GM12891 (cell line): ENCODE measurements around the gene UBR1.

Source experiments
- DNase-seq: peaks from one replicate; pipeline ENCODE4 v3.0.0; 2011; ENCODE audit warnings: low spot score; ENCODE audit not compliant: insufficient read length
- FAIRE-seq: peaks from 2 replicates; lab custom pipeline; 2011; peaks lifted over from hg19 to GRCh38; lab: Jason Lieb, UNC
- PAX5 ChIP-seq: IDR thresholded peaks from 2 replicates; pipeline ENCODE4 v1.6.1; 2011; ENCODE audit warnings: low read length, moderate library complexity, mild to moderate bottlenecking; ENCODE audit not compliant: insufficient read depth, severe bottlenecking
- POLR2A ChIP-seq: IDR thresholded peaks from 2 replicates; pipeline ENCODE4 v1.6.1; 2011; ENCODE audit warnings: low read depth, low read length, control low read depth
- POLR2AphosphoS5 ChIP-seq: IDR thresholded peaks from 2 replicates; pipeline ENCODE4 v1.6.1; 2011; ENCODE audit warnings: low read depth, low read length, control low read depth
- POU2F2 ChIP-seq: IDR thresholded peaks from 2 replicates; pipeline ENCODE4 v1.6.1; 2011; ENCODE audit warnings: low read depth, mild to moderate bottlenecking, control low read depth, low read length, moderate library complexity
- SPI1 ChIP-seq: IDR thresholded peaks from 2 replicates; pipeline ENCODE4 v1.6.1; 2011; ENCODE audit warnings: low read depth, low read length, control low read depth
- TAF1 ChIP-seq: IDR thresholded peaks from 2 replicates; pipeline ENCODE4 v1.6.1; 2011; ENCODE audit warnings: low read depth, low read length, control low read depth

Gene UBR1

DNA sequence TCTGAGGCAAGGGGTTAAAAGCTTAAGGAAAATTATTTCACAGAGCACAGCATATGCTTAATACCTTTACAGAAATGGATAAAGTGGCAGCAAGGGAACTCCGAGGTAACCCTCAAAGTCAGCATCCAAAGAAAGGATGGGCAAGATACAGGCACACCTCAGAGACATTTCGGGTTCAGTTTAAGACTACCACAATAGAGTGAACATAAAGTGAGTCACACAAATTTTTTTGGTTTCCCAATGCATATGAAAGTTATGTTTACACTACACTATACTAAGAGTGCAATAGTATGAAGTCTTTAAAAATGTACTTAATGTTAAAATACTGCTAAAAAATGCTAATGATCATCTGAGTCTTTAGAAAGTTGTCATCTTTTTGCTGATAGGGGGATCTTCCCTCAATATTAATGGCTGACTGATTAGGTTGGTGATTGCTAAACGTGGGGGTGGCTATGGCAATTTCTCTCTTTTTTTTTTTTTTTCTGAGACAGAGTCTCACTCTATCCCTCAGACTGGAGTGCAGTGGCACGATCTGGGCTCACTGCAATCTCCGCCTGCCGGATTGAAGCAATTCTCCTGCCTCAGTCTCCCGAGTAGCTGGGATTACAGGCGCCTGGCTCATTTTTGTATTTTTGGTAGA is 10.0 kb downstream of the UBR1 start:
- no peak for TF ChIP-seq SPI1
- TF ChIP-seq POU2F2: no peak
- no peak for TF ChIP-seq POLR2AphosphoS5
- TF ChIP-seq POLR2A: no peak
- DNase-seq: no peak
- no peak for FAIRE-seq

DNA sequence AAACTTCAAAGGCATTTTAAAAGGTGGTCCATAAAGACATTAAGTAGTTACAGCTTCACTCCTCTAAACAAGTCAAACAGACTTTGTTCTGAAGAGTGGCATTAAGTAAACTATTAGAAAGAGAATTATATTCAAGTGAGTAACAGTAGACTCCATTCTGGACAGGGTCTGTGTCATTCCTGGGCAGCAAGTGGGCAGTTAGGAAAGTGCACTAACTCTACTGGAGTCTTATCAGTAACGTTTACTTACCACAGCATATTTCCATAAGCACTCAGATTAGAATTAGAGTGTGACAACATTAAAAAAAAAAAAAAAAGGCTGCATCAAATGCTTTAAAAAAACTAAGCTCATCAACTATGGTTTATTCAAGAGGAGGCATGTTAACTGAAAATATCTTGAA is 10.6 kb downstream of the UBR1 start:
- FAIRE-seq: no peak
- TF ChIP-seq TAF1 (no peak), POLR2AphosphoS5 (no peak), PAX5 (no peak), SPI1 (no peak)
- DNase-seq: no peak

GRCh38 chr15:43094416-43095030 is 11.3 kb downstream of the UBR1 start:
- FAIRE-seq: no peak

DNA sequence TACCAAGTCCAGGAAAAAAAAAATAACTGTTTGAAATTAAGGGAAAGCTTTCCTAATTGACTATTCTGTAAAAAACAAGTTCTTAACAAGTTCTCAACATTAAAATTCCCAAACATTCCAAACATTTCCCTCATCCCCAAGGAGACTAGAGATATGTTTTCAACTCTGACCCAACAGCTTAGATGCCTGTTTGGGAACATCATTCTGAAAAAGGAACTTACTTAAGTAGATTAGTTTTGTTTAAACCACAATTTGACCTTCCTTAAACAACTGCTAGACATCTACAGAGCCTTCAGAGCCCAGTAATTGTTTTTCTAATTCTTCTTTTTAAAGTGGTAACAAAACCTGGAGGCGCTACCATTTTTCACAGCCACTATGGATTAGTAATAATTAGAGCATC is 12.8 kb downstream of the UBR1 start:
- DNase-seq (no peak), FAIRE-seq (no peak)
- no peak for TF ChIP-seq POLR2AphosphoS5
- TF ChIP-seq TAF1: no peak
- TF ChIP-seq POLR2A: no peak
- no peak for TF ChIP-seq POU2F2

More at GRCh38 chr15:43094416-43095030, 11.3 kb downstream of the UBR1 start:
- no peak for DNase-seq
- TF ChIP-seq PAX5: no peak
- TF ChIP-seq SPI1: no peak
- TF ChIP-seq POU2F2: no peak
- TF ChIP-seq POLR2A: no peak
- TF ChIP-seq POLR2AphosphoS5: no peak
- no peak for TF ChIP-seq TAF1

DNA sequence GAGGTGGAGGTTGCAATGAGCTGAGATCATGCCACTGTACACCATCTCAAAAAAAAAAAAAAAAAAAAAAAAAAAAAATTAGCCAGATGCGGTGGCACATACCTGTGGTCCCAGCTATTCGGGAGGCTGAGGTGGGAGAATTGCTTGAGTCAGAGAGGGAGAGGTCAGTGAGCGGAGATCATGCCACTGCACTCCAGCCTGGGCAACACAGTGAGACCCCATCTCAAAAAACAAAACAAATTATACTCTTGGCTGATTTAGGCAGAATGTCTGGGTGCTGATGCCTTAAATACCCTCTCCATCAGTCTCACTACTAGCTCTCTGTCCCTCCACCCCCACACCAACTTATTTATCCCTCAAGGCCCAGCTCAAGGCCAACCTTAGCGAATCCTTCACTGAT is 14.0 kb downstream of the UBR1 start:
- no peak for TF ChIP-seq PAX5
- TF ChIP-seq SPI1: no peak
- no peak for TF ChIP-seq TAF1
- no peak for TF ChIP-seq POLR2AphosphoS5
- no peak for TF ChIP-seq POU2F2
- no peak for TF ChIP-seq POLR2A
- DNase-seq (no peak), FAIRE-seq (no peak)

- DNase-seq (no peak), FAIRE-seq (peak; percentile 82)
- TF ChIP-seq POU2F2 (no peak), SPI1 (no peak), PAX5 (no peak), TAF1 (no peak), POLR2AphosphoS5 (no peak), POLR2A (no peak)
Observed at GRCh38 chr15:43086551-43086950, 19.3 kb downstream of the UBR1 start.

- no peak for FAIRE-seq
- no peak for DNase-seq
- TF ChIP-seq SPI1 (no peak), POLR2A (no peak), POU2F2 (no peak), TAF1 (no peak), POLR2AphosphoS5 (no peak), PAX5 (no peak)
Observed at GRCh38 chr15:43085921-43086320, 19.9 kb downstream of the UBR1 start.

DNA sequence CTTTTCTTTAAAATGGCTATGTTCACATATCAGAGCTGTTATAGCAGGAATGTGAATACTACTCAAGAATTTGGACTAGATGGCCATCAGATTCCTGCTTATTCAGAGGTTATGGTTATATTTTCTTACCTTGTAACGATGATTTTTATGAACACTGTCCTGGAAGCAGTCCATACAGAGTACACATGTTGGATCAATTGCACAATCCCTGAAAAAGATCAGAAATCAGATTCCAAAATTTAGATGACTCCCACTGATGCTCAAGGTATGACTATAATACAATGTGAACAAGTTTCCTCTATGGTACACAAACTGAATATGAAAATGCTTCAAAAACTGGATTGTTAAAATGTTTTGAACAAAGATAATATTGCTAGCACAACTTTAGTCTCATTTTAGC is 23.3 kb downstream of the UBR1 start:
- DNase-seq (no peak), FAIRE-seq (no peak)

GRCh38 chr15:43081283-43081682 is 24.6 kb downstream of the UBR1 start:
- DNase-seq (no peak), FAIRE-seq (no peak)
- TF ChIP-seq POLR2A (no peak), POLR2AphosphoS5 (no peak), PAX5 (no peak), SPI1 (no peak), TAF1 (no peak), POU2F2 (no peak)

More for the DNA sequence above, 23.3 kb downstream of the UBR1 start:
- TF ChIP-seq POLR2AphosphoS5 (no peak), POLR2A (no peak), TAF1 (no peak), PAX5 (no peak), SPI1 (no peak), POU2F2 (no peak)

GRCh38 chr15:43071451-43071850 is 34.4 kb downstream of the UBR1 start:
- FAIRE-seq: no peak
- TF ChIP-seq SPI1 (no peak), POLR2AphosphoS5 (no peak), TAF1 (no peak), POLR2A (no peak), POU2F2 (no peak), PAX5 (no peak)
- DNase-seq: no peak
